Lung (tissue), 12 donors: ENCODE data around the gene MYH14. TPM values are rescaled to one million over a fixed set of nuclear protein-coding genes. Genes with fewer than 3 reads are reported as not detected.

Source experiments
- ATAC-seq: fragments of 200-7000 bp; cut with Tn5 transposase; one replicate; pipeline ENCODE4 v1.9.1; 2020; ENCODE audit warnings: moderate number of reproducible peaks; ENCODE audit not compliant: insufficient read depth, low FRiP score
- DNase-seq, 3 donors: peaks; one replicate each; pipeline ENCODE4 v3.0.0-alpha.2; 2013 to 2017
- H3K27ac ChIP-seq, 2 donors: one replicate each; pipeline ENCODE4 v1.5.1; 2013; ENCODE audit warnings: mild to moderate bottlenecking in 2 of 2, moderate library complexity in 2 of 2, control low read depth in 1 of 2, inconsistent platforms in 1 of 2, low read depth in 1 of 2, low read length in 1 of 2
- H3K27me3 ChIP-seq, 3 donors: one replicate each; pipeline ENCODE4 v1.5.1; 2013; ENCODE audit warnings: low read length in 2 of 3; ENCODE audit not compliant: control insufficient read depth in 3 of 3, insufficient read depth in 3 of 3
- H3K36me3 ChIP-seq, 4 donors: one replicate each; pipeline ENCODE4 v1.5.1; 2013; ENCODE audit warnings: low read length in 4 of 4, mild to moderate bottlenecking in 1 of 4, moderate library complexity in 1 of 4; ENCODE audit not compliant: control insufficient read depth in 4 of 4, insufficient read depth in 4 of 4
- H3K4me1 ChIP-seq, 5 donors: one replicate each; pipeline ENCODE4 v1.5.1; 2013; ENCODE audit warnings: low read length in 5 of 5, mild to moderate bottlenecking in 2 of 5, moderate library complexity in 1 of 5; ENCODE audit not compliant: control insufficient read depth in 5 of 5, insufficient read depth in 5 of 5
- H3K4me3 ChIP-seq: one replicate; pipeline ENCODE4 v1.5.1; 2013; ENCODE audit warnings: mild to moderate bottlenecking, control low read depth, moderate library complexity
- H3K9ac ChIP-seq, 2 donors: one replicate each; pipeline ENCODE4 v1.5.1; 2013; ENCODE audit warnings: low read length in 2 of 2, control low read depth in 1 of 2; ENCODE audit not compliant: insufficient read depth in 1 of 2
- H3K9me3 ChIP-seq, 4 donors: one replicate each; pipeline ENCODE4 v1.5.1; 2013; ENCODE audit warnings: low read length in 3 of 4, mild to moderate bottlenecking in 1 of 4, moderate library complexity in 1 of 4; ENCODE audit not compliant: control insufficient read depth in 4 of 4, insufficient read depth in 3 of 4
- CTCF ChIP-seq: IDR thresholded peaks from 2 replicates; pipeline ENCODE4 v1.5.1; 2012; ENCODE audit warnings: mild to moderate bottlenecking; ENCODE audit errors: control extremely low read depth, extremely low read depth
- WGBS, 2 donors: extraction: QIAGEN DNeasy Blood & Tissue Kit; methylation state at CpG; one replicate each; pipeline ENCODE4 v1.1.7; 2013; 5-methylcytosine and 5-hydroxymethylcytosine counted together
- polyA plus RNA-seq, 2 donors: library from polyadenylated mRNA; stranded (reverse); fragments of 200-250 nt; gene quantifications; one replicate each; pipeline ENCODE4 v1.2.1, GENCODE V29; 2013
- total RNA-seq, 2 donors: library from RNA; depleted of rRNA in 1 of 2; stranded (reverse); fragments of >200 nt in 1 of 2; gene quantifications; one replicate each; pipeline ENCODE4 v1.2.1, GENCODE V29; 2014 to 2021
- donor health status: control.
- donor health status: control.
- donor health status: Bipolar disorder and iron deficiency.
- donor health status: healthy.
- donor health status: DM: yes; HTN: yes; CAD: no.

MYH14 gene
- total and polyA plus RNA-seq, 4 donors: 48.3 to 159 (median 98.6) TPM

GRCh38 chr19:50287331-50287730 lies 83.9 kb downstream of the MYH14 start:
- H3K27ac ChIP-seq: no peak overlapping the region
- H3K27me3 ChIP-seq: no peaks in the 10 kb centered on the region
- H3K36me3 ChIP-seq: peaks cover 0 to 46% (median 26%) of the 10 kb centered on the region in 4 donors
- H3K9ac ChIP-seq: no peak overlapping the region
- H3K4me3 ChIP-seq: no peak overlapping the region
- H3K4me1 ChIP-seq: no peaks in the 10 kb centered on the region
- H3K9me3 ChIP-seq: peaks cover 0 to 20% (median 7%) of the 10 kb centered on the region in 4 donors
- TF ChIP-seq CTCF: no peak
- no peak for DNase-seq
- ATAC-seq: no peak
- WGBS, 2 donors: 88 to 96% methylated on average over 2 of the region's 2 CpGs

- H3K4me3 ChIP-seq: no peak overlapping the region
- no peaks in the 10 kb centered on the region for H3K27me3 ChIP-seq
- no peak overlapping the region for H3K27ac ChIP-seq
- H3K9ac ChIP-seq: no peak overlapping the region
- no peaks in the 10 kb centered on the region for H3K4me1 ChIP-seq
- 86 to 88% methylated on average over 5 of the region's 5 CpGs for WGBS, 2 donors
- no peak for DNase-seq
- peaks cover 0 to 20% (median 7%) of the 10 kb centered on the region in 4 donors for H3K9me3 ChIP-seq
- ATAC-seq: no peak
- TF ChIP-seq CTCF: no peak
- peaks cover 0 to 52% (median 28%) of the 10 kb centered on the region in 4 donors for H3K36me3 ChIP-seq
Measured at GRCh38 chr19:50288954-50289353, 85.5 kb downstream of the MYH14 start.

GRCh38 chr19:50290011-50290410 lies 86.6 kb downstream of the MYH14 start:
- Histone ChIP-seq H3K9ac (no peak overlapping the region), H3K4me1 (no peaks in the 10 kb centered on the region), H3K9me3 (peaks cover 0 to 20% (median 7%) of the 10 kb centered on the region in 4 donors), H3K27ac (no peak overlapping the region), H3K27me3 (no peaks in the 10 kb centered on the region), H3K4me3 (no peak overlapping the region), H3K36me3 (peaks cover 0 to 53% (median 29%) of the 10 kb centered on the region in 4 donors)
- ATAC-seq (no peak), DNase-seq (no peak)
- WGBS, 2 donors: 55 to 74% methylated on average over 6 of the region's 6 CpGs
- TF ChIP-seq CTCF: no peak

GRCh38 chr19:50290775-50291174 lies 87.4 kb downstream of the MYH14 start:
- 66 to 73% methylated on average over 15 of the region's 15 CpGs for WGBS, 2 donors
- Histone ChIP-seq H3K9ac (no peak overlapping the region), H3K4me1 (no peaks in the 10 kb centered on the region), H3K4me3 (no peak overlapping the region), H3K27me3 (no peaks in the 10 kb centered on the region), H3K36me3 (peaks cover 0 to 47% (median 26%) of the 10 kb centered on the region in 4 donors), H3K27ac (no peak overlapping the region), H3K9me3 (peaks cover 0 to 20% (median 3%) of the 10 kb centered on the region in 4 donors)
- no peak for ATAC-seq
- TF ChIP-seq CTCF: no peak
- DNase-seq: no peak
